Midbrain (tissue), 1 donor: Measurements from ENCODE around the gene GALNT3.

Experiments
- DNase-seq: peaks from one replicate; lab custom pipeline; 2025; lab: John Stamatoyannopoulos, UW

GALNT3 gene

DNA sequence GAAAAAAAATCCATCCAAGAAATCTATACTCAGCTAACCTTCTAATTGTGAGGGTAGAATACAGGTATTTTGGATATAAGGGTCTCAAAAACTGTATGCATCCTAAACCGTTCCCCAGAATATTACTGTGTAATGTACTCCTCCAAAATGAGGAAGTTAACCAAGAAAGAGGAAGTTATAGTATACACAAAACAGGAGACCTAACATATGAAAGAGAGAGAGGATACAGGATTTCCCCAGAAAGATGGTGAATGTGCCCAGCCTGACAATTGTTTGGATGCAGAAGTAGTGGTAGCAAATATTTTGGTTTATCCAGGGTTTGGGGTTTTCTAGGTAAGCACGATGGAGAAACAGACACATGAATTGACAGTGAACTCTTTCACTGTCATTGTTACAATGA, 50.6 kb downstream of the GALNT3 start:
- DNase-seq = no peak

GRCh38 chr2:165725421-165725820, 68.6 kb downstream of the GALNT3 start:
- DNase-seq = no peak

GRCh38 chr2:165720511-165720910, 73.5 kb downstream of the GALNT3 start:
- DNase-seq = no peak

DNA sequence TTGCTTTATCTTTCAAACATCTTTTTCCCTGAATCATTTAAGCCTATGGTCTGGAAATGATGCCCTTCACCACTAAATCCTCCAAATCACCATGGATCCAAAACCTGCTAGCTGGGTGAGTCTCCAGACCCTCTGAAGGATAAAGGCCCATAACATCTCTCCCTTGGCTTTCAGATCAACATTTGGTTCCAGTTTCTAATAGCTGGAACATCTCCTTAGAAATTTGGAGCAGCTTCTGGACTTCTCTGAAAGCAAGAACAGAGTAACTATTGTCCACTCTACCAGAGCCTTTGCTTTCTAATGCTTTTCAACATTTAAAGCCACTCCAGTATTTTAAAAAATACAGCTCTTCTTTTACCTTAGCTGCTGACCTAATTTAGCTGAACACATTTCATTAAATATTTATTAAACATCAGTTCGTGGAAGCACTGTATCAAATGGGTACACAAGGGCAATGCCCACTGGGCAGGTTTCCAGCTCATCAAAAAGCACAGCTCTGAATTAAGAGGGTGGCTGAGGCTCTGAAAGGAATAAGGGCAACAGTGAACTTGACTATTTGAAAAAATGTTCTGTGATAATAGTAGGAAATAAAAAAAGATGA, 75.3 kb downstream of the GALNT3 start:
- DNase-seq = peak; percentile 87

GRCh38 chr2:165716091-165716490, 78.0 kb downstream of the GALNT3 start:
- no peak for DNase-seq

DNA sequence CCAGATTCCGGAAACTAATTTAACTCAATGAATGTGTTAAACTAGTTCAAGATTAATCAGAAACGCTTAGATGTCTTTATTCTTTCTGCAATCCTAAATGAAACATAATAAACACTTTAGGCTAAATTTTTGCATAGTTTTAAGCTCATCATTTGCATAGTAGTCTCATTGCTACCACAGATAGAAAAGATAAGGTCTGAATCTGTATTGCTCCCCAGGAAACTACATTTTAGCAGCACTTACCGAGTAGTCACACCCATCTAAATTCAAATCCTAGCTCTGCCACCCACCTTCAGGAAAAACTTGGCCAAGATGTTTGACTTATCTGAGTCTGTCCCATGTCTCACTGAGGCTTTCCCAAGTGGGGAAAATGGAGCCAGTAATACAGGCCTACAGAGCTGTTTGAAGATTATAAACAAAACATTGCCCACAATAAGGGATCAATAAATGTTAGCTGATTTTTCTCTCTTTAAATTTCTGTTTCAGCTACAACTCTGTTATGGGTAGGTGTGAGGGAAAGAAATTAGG, 87.0 kb downstream of the GALNT3 start:
- no peak for DNase-seq

DNA sequence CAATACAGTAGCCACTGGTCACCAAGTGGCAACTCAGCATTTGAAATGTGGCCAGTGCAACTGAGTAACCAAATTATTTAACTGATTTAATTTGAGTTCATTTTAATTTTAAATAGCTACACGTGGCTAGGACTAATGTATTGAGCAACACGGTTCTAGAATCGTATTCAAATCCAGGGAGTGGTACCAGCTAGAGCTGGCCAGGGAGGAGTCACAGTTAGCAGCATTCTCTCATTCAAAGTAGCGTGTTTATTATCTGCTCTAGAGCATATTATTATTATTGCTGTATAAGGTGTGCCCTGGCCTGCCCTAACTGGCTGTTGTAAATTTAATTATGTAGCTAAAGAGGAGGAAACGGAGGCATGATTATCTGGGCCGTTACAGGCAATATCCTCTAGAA, 92.9 kb downstream of the GALNT3 start:
- DNase-seq = no peak

DNA sequence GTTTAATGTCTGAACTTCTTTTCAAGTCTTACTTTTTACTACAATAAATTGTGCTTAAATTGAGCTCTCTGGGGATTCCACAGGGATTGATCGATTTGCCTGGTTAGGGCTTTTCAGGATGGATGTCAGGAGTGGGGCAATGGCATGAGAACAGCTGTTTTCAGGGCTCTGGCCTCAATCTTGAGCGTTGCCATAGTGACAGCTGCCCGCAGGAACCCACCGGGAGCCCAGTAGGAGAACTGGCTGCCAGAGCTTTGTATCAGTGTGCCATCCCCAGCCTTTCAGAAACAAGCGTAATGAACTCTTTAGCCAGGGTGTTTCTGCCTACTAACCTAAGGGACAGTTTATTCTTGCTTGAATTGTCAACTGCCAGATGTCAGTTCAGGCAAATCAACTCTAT, 93.5 kb downstream of the GALNT3 start:
- DNase-seq = no peak

GRCh38 chr2:165699946-165700345, 94.1 kb downstream of the GALNT3 start:
- DNase-seq = no peak

DNA sequence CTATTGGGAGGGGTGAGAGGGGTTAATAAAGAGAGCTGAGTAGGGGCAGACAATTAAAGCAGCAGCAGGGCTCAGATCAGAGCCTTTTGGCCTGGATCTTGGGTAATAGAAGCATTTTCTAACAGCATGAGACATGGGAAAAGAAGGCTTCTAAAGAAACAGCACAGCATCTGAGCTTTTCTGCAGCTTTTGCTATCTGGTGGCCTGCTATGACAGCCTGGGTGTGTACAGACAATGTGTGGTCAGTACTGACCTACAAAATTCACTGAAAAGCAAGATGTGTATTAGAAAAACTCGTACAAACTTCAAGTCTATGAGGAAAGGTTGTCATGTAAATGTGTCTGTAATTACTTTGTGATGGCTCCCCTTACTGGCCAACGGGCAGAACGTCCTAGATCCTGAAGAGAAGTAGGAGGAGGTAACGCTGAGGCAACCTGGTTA, 95.6 kb downstream of the GALNT3 start:
- DNase-seq = peak; percentile 67

GRCh38 chr2:165697748-165698443, 96.2 kb downstream of the GALNT3 start:
- DNase-seq = no peak
